ENCODE measurements around the gene NEUROD4. TPM values are rescaled to one million over a fixed set of nuclear protein-coding genes. Genes with fewer than 3 reads are reported as not detected.
A peak's percentile ranks its signal among the peaks of the same experiment; 100 is the strongest.

Gene NEUROD4
- polyA plus RNA-seq, 1 donor = not detected

DNA sequence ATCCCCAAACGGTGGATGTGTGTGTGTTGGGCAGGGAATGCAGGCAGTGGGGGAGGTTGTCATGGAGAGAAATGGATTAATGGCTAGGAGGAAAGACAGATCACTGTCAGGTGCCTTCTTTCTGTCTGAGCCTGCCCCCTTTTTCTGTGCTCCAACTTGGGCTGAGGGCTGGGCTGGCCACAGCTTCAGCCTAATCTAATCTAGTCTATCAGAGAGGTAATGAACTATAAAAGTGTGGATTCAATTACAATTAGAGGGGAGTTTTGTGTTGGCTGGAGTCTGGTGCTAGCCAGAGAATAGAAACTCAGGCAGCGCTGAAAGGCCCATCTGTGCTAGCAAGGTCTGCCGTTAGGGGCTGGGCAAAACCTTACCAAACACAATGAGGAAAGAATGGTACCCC is 41.2 kb downstream of the NEUROD4 start:
- DNase-seq = no peak

GRCh38 chr12:55063291-55063690 is 43.5 kb downstream of the NEUROD4 start:
- no peak for DNase-seq

- DNase-seq = no peak
Observed at GRCh38 chr12:55065535-55065934, 45.8 kb downstream of the NEUROD4 start.

GRCh38 chr12:55067701-55068100 is 47.9 kb downstream of the NEUROD4 start:
- DNase-seq = no peak

DNA sequence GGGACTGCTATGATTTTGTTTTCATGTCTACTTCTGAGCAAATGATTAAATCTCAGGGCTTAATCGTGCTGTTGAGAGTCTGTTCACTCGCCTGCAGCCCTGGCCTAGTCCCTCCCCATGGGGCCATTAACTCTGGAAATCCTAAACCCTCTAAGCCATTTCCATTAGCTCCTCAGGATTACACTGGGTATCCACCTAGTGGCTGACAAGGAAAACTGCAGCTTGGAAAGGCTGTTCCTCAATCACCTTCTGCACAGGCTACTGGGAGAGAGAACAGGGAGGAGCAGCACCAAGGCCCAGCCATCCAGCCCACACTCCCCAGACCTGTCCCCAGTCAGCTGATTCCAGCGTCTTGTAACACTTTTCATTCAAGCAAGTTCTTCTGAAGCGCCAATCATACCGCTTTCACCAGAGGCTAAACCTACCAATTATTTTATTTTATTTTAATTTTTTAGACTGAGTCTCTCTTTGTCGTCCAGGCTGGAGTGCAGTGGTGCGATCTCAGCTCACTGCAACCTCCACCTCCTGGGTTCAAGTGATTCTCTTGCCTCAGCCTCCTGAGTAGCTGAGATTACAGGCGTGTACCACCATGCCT is 48.7 kb downstream of the NEUROD4 start:
- peak; percentile 43 for DNase-seq

DNA sequence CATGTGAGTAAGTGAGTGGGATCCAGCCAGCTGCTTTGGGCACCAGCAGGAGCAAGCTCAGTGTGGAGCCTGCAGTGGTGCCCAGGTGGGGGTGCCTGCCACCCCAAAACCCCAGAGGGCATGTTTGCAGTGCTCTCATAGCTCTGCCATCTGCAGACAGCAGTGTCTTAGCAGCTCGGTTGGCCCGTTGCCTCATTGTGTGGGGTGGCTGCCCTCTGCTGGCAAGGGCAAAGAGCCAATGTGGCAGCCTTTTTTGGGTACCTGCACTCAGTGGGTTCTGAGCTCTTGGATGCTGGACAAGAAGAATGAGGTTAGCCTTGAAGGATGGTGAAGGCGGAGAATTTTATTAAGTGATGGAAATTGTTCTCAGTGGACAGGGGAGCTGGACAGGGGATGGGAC is 52.3 kb downstream of the NEUROD4 start:
- no peak for DNase-seq

- peak; percentile 75 for DNase-seq
Observed at GRCh38 chr12:55073043-55074022, 53.6 kb downstream of the NEUROD4 start.

DNA sequence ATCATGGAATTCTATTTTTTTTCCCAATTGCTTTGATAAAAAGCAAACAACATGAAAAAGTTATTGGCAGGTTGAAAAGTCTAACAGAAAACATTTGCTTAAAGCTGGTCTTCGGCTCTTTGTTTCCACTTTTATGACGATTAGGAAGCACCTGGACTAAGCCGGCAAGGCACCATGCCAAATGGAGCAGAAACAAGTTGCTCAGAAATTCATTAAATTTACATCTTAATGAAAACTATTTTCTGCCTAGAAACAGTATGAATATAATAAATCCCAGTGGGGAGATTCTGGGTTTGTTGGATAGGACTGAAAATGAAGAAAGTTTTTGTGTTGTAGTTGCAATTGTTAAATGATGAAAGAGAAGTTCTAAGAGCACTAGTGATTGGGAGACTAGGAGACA is 55.0 kb downstream of the NEUROD4 start:
- DNase-seq = no peak

Other genes starting within 250 kb of the NEUROD4 start
- not detected for gene MUCL1, start 165.5 kb upstream of the NEUROD4 start, polyA plus RNA-seq (ENCODE audit: insufficient read length)
- gene TESPA1, start 35.2 kb upstream of the NEUROD4 start, polyA plus RNA-seq (ENCODE audit: insufficient read length) = 1.5 TPM
- not detected for gene OR9K2, start 106.4 kb downstream of the NEUROD4 start, polyA plus RNA-seq (ENCODE audit: insufficient read length)
- not detected for gene OR10A7, start 201.1 kb downstream of the NEUROD4 start, polyA plus RNA-seq (ENCODE audit: insufficient read length)
- gene OR6C74, start 224.6 kb downstream of the NEUROD4 start, polyA plus RNA-seq (ENCODE audit: insufficient read length) = not detected

Measured in hindlimb muscle (tissue), 1 donor.